GM13976 (cell line): ENCODE data around the gene KIF16B.

Experiments used
- DNase-seq: peaks from one replicate; pipeline ENCODE4 v3.0.0; 2012; ENCODE audit warnings: low spot score
- CTCF ChIP-seq: IDR thresholded peaks from 2 replicates; pipeline ENCODE4 v1.5.1; 2012; ENCODE audit warnings: borderline replicate concordance, mild to moderate bottlenecking; ENCODE audit not compliant: insufficient read depth; ENCODE audit errors: extremely low read depth, missing control alignments, control extremely low read depth
- in situ Hi-C: fragments of 300-500 bp; cut with MboI; formaldehyde crosslinking; loops from one replicate; pipeline ENCODE4 v1.12.0; 2022; ENCODE audit warnings: low sequenced_read_pairs, mixed read lengths, inconsistent platforms; ENCODE audit not compliant: unreplicated experiment

The KIF16B gene

DNA sequence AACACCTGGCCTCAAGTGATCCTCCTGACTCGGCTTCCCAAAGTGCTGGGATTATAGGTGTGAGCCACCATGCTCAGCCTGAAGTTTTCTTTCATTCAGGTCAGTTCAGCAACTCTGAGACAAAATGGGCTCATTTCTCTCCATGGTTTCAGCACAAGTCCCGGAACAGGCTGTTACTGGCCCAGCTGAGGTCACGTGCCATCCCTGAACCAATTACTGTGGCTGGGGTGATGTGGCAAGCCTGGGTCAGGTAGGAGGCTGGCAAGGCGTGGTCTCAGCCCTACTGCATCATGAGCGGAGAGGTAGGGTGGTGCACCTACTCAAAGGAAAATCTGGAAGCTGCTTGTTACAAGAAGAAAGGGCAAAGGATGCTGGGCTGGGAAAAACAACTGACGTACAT is 326.4 kb downstream of the KIF16B start:
- no peak for DNase-seq
- in situ Hi-C loops: no loop called here
- TF ChIP-seq CTCF: no peak

DNA sequence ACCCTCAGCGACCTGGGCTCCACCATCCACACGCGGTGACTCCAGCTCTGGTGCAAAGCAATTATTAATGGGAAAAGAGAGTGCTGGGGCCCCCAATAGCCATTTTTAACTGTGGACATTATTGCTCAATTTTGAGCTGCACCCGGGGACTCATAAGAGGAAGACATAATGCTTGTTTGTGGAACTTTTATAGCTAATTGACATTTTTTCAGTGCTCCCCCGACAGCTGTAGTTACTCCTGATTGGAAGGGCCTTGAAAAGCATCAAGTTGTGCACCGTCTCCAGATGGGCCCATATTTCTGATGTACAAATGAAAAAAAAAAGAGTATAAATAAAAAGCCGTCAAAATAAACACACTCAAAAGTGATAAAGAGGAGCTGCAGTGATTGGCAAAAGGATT is 327.0 kb downstream of the KIF16B start:
- no peak for TF ChIP-seq CTCF
- DNase-seq: no peak
- in situ Hi-C loops: no loop called here

DNA sequence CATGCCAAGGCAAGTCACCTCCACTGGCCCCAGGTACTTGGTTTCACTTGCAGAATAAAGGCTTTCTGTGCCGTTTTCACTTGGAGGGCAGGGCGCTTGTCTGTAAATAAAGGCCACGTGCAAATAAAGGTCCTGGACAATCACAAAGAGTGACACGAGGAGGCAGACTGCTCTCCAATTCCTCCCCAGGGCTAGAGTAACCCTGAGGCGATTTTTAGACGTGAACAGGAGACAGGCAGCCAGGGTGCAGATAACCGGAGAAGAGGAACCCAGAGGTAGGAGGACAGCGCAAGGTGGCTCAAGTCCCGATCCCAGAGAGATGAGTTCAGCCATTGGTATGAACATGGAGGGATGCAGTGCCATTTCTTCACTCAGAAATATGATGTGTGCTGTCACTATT is 327.4 kb downstream of the KIF16B start:
- no peak for DNase-seq
- TF ChIP-seq CTCF: no peak
- in situ Hi-C loops: no loop called here

GRCh38 chr20:16244892-16245291 is 328.4 kb downstream of the KIF16B start:
- in situ Hi-C loops: no loop called here
- TF ChIP-seq CTCF: no peak
- no peak for DNase-seq

DNA sequence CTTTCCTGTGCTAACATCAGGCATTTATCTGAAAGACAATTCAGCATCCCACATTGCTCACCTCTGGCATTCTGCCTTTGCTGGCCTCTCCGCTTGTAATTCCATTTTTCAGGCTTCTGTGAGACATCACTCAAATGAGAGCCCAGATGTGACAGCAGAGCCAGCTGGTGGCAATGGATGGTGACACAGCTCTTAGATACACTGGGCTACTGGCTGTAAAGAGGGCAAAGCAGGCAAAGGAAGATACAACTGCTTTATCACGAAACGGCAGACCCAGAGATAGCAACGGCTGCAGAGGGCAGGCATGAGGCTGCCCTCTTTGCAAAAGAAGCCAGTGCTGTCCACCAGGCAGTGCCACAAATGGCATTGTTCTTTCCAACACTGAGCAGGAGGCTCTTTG is 329.8 kb downstream of the KIF16B start:
- no peak for TF ChIP-seq CTCF
- DNase-seq: no peak
- in situ Hi-C loops: no loop called here

DNA sequence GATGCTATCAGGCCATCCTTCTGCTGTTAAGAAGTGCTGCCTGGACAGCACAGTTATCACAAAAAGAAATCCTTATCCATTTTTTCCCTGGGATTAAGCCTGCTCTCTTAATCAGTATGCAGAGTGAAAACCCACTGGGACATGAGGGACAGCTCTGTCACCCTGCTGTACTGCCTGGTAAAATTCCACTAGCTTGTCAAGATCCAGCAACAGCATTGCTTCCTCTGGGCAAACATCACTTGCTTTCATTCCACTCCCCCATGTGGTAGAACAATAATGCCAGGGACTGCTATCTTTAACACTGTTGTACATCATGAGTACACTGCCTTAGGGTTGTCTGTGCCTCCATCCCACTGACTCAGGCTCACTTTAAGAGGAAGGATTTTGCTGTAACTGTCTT is 331.3 kb downstream of the KIF16B start:
- in situ Hi-C loops: no loop called here
- DNase-seq: no peak
- TF ChIP-seq CTCF: no peak

DNA sequence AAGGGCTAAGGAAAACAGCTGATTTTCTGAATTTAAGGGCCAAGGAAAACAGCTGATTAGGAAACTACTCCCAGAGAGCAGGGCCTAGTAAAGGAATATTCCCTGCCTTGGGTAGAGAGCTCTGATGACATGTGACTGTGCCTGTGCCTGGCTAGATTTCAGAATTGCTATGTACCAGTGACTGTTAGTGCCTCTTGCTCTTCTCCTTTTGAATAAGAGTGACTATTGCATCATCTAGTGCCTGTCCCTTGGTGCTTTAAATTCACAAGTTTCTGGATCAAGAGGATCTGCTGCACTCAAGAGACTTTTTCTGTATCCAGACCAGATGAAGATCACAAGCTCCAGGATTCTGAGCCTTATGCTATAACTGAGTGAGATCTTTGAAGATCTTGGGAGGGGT is 332.9 kb downstream of the KIF16B start:
- no peak for DNase-seq
- in situ Hi-C loops: no loop called here
- TF ChIP-seq CTCF: no peak
